Inferior parietal cortex (tissue), 1 donor: ENCODE measurements around the gene PCDHGB3.
"Not testable (repeated sequence)": the region's sequence is repeated elsewhere in the genome, so short reads cannot be mapped to it uniquely, and the experiment has no call there.

Source experiments
- DNase-seq: peaks from one replicate; pipeline ENCODE4 v3.0.0-alpha.2; 2016; ENCODE audit errors: extremely low spot score

The PCDHGB3 gene

DNA sequence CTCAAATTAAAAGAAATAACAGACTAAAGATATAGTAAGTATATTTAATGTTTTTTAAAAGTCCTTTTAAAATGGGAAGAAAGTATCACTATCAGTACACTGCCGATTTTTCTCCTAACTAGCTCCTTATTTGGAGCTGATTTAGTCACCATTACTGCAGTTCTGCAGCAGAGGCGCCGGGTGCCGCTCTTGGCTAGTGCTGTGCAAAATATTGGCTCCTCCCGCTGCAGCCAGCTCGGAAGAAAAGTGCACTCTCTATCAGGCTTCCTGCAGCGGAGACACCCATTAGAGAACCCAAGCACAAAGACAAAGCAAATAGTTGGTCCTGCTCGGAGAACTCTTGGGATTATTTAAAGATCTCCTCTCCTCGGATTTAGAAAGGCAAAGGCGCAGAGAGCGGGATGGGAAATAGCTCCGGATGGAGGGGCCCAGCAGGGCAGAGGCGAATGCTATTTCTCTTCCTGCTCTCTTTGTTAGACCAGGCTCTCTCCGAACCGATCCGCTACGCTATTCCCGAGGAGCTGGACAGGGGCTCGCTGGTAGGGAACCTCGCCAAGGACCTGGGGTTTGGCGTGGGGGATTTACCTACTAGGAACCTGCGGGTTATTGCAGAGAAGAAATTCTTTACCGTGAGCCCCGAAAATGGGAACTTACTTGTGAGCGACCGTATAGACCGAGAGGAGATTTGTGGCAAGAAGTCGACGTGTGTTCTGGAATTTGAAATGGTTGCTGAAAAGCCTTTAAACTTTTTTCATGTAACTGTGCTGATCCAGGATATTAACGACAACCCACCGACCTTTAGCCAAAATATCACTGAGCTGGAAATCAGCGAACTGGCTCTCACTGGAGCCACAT is at the start of gene PCDHGB3:
TSS of gene PCDHGB3 (plus strand) at position 249 of the 855 bp plus-strand sequence. CDS start at position 402, 153 bp downstream.
- peak; percentile 4 for DNase-seq

GRCh38 chr5:141322261-141322660 is 47.8 kb upstream of the PCDHGB3 start:
- DNase-seq: no peak

- peak; percentile 75 for DNase-seq
Measured at GRCh38 chr5:141326088-141326854, 43.8 kb upstream of the PCDHGB3 start.

GRCh38 chr5:141328231-141328630 is 41.8 kb upstream of the PCDHGB3 start:
- DNase-seq: no peak

DNA sequence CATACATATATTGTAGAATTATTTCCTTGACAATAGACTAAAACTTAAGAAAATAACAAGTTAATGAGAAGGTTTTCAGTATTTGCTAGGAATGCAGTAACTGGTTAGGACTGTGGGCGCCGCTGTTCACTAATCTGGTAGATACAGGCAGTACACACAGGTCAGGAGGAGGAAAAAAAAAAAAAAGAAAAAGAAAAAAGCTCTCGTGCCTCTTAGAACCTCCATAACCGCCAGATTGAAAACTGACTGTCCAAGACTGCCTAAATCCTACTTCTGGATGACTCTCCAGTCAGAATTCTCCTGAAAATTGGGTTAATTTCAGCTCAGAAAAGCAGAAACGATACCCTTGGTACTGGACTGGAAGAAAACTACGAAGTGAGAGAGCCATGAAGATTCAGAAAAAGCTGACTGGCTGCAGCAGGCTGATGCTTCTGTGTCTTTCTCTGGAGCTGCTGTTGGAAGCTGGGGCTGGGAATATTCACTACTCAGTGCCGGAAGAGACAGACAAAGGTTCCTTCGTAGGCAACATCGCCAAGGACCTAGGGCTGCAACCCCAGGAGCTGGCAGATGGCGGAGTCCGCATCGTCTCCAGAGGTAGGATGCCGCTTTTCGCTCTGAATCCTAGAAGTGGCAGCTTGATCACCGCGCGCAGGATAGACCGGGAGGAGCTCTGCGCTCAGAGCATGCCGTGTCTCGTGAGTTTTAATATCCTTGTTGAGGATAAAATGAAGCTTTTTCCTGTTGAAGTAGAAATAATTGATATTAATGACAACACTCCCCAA is 39.6 kb upstream of the PCDHGB3 start, which contains the start of gene PCDHGA1:
TSS of gene PCDHGA1 (plus strand) at position 216 of the 782 bp plus-strand sequence.
- DNase-seq: no peak

DNA sequence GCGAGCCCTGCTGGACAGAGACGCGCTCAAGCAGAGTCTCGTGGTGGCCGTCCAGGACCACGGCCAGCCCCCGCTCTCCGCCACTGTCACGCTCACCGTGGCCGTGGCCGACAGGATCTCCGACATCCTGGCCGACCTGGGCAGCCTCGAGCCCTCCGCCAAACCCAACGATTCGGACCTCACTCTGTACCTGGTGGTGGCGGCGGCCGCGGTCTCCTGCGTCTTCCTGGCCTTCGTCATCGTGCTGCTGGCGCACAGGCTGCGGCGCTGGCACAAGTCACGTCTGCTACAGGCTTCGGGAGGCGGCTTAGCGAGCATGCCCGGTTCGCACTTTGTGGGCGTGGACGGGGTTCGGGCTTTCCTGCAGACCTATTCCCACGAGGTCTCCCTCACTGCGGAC is 37.5 kb upstream of the PCDHGB3 start:
- DNase-seq: not testable (repeated sequence)

DNA sequence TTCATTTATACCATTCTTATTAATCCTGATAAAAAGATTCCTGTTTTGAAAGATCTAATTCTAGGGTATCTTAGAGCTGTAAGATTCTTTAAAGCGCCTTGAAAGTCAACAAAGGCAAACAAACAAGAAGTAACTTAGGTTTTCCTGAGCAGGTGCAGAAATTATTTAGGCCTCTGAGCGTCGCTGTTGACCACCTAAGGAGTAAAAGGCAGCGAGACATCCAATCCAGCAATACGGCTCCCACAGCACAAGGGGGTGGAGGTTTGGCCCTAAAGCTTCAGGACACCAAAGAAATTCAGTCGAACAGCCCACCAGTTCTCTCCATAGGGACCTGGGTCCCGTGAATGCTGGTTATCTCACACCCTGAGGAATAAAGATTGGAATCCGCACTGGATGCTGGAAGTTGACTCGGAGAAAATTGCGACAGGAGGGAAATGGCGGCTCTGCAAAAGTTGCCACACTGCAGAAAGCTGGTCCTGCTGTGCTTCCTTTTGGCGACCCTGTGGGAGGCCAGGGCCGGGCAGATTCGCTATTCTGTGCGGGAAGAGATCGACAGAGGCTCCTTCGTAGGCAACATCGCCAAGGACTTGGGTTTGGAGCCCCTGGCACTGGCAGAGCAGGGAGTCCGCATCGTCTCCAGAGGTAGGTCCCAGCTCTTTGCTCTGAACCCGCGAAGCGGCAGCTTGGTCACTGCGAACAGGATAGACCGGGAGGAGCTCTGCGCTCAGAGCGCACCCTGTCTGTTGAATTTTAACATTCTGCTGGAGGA is 31.3 kb upstream of the PCDHGB3 start, which contains the start of gene PCDHGA2:
TSS of gene PCDHGA2 (plus strand) at position 223 of the 769 bp plus-strand sequence.
- DNase-seq: no peak

DNA sequence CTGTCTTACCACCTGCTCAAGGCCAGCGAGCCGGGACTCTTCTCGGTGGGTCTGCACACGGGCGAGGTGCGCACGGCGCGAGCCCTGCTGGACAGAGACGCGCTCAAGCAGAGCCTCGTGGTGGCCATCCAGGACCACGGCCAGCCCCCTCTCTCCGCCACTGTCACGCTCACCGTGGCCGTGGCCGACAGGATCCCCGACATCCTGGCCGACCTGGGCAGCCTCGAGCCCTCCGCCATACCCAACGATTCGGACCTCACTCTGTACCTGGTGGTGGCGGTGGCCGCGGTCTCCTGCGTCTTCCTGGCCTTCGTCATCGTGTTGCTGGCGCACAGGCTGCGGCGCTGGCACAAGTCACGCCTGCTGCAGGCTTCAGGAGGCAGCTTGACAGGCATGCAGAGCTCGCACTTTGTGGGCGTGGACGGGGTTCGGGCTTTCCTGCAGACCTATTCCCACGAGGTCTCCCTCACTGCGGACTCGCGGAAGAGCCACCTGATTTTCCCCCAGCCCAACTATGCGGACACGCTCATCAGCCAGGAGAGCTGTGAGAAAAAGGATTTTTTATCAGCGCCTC is 29.2 kb upstream of the PCDHGB3 start:
- not testable (repeated sequence) for DNase-seq

DNA sequence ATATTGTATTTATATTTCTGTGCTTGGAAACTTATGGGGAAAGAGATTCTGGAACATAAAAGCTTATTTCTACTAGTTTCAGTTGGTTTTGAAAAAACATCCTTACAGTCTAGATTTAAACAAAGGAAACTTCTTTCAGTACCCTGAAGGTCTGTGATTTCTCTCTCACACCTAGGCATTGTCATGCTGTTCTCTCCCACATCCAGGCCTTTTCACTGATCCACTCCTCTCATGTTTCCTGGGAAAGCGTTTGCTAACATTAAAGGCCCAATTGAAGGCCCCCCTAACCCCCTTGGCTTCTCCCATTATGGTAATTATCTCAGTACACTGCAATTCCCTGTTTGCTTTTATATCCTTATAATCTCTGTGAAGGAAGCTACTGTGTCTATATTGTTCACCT is 27.3 kb upstream of the PCDHGB3 start:
- DNase-seq: no peak

DNA sequence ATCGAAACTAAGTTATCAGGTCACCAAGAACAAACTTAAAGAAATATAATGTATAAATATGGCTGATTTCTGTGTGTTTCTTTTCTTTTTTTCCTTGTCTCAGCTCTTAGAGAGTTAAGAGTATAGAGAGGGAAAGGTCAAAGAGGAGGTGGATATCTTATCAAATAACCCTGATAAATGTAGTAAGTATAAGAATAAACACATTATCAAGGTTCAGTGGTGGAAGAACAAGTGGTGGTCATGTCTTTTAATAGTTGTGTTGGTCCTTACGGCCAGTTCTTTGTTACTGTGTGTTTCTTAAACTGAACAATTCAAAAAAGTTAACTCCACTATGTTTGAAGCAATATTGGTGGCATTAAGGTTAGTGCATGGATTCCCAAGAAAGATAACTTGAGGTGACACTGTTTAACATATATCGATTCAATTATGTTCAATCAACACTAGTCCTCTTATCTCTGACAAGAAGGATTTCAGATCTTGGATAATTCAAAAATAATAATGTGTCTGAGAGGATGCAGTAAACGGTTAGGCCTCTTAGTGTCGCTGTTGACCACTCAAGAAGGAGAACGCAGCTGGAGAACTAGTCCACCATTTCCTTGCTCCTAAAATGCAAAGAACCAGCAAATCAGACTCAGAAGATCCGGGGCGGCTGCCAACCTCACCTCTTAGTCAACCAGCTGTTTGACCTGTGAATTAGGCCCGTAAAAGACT is 26.6 kb upstream of the PCDHGB3 start, which contains the start of gene PCDHGA3:
TSS of gene PCDHGA3 (plus strand) at position 588 of the 711 bp plus-strand sequence. CDS start 205 bp downstream, outside the sequence.
- DNase-seq: no peak

DNA sequence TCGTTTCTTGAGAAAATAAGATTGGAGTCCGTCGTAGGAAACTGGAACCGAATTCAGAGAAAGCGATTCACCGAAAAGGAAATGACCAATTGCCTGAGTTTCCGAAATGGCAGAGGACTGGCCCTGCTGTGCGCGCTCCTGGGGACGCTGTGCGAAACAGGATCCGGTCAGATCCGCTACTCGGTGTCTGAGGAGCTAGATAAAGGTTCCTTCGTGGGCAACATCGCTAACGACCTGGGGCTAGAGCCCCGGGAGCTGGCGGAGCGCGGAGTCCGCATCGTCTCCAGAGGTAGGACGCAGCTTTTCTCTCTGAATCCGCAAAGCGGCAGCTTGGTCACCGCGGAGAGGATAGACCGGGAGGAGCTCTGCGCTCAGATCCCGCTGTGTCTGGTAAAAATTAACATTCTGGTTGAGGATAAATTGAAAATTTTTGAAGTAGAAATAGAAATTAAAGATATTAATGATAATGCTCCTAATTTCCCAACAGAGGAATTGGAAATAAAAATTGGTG is 26.0 kb upstream of the PCDHGB3 start:
- no peak for DNase-seq

DNA sequence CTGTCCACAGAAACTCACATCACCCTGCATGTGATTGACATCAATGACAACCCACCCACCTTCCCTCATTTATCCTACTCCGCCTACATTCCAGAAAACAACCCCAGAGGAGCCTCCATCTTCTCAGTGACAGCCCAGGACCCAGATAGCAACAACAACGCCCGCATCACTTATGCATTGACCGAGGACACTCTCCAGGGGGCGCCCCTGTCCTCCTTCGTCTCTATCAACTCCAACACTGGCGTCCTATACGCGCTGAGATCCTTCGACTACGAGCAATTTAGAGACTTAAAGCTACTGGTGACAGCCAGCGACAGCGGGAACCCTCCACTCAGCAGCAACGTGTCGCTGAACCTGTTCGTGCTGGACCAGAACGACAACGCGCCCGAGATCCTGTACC is 24.7 kb upstream of the PCDHGB3 start:
- DNase-seq: no peak

- not testable (repeated sequence) for DNase-seq
Measured at GRCh38 chr5:141346017-141346416, 24.0 kb upstream of the PCDHGB3 start.

DNA sequence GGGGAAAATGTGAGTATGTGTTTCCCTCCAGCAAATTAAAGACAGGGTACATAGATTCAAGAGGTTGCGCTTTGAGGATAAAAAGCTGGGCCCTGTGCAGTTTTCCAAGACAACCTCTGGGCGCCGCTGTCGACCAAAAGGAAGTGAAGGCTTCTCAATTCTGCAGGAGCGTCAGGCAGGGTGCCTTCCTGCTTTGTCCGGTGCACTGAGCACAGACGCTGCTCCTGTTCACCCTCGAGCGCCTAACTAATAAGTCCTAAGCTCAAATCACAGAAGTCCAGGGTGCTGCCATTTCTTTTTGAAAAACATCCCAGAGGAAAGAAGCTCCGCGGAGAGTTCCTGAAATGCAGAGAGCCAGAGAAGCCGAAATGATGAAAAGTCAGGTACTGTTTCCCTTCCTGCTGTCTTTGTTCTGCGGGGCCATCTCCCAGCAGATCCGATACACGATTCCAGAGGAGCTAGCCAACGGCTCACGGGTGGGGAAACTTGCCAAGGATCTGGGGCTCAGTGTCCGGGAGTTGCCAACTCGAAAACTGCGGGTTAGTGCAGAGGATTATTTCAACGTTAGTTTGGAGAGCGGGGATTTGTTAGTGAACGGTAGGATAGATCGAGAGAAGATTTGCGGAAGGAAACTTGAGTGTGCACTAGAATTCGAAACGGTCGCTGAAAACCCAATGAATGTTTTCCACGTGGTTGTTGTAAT is 20.0 kb upstream of the PCDHGB3 start, which contains the start of gene PCDHGB1:
TSS of gene PCDHGB1 (plus strand) at position 183 of the 703 bp plus-strand sequence. CDS start at position 345, 162 bp downstream.
- DNase-seq: peak; percentile 24

DNA sequence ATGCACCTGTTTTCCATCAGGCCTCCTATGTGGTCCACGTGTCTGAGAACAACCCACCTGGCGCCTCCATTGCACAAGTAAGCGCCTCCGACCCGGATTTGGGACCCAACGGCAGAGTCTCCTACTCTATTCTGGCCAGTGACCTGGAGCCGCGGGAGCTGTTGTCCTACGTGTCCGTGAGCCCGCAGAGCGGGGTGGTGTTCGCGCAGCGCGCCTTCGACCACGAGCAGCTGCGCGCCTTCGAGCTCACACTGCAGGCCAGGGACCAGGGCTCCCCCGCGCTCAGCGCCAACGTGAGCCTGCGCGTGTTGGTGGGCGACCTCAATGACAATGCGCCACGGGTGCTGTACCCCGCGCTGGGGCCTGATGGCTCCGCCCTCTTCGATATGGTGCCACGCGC is 18.5 kb upstream of the PCDHGB3 start:
- no peak for DNase-seq

- DNase-seq: no peak
Measured at GRCh38 chr5:141354900-141355469, 15.1 kb upstream of the PCDHGB3 start, which contains the start of gene PCDHGA4. Gene PCDHGA4 (plus strand): TSS chr5:141355021. CDS start chr5:141355108, 87 bp downstream.

DNA sequence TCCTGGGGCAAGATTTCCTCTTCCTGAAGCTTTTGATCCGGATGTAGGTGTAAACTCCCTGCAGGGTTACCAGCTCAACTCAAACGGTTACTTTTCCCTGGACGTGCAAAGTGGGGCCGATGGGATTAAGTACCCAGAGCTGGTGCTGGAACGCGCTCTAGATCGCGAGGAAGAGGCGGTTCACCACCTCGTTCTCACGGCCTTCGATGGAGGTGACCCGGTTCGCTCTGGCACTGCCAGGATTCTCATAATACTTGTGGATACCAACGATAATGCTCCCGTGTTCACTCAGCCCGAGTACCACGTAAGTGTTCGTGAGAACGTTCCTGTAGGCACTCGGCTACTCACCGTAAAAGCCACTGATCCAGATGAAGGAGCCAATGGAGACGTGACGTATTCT is 14.4 kb upstream of the PCDHGB3 start:
- DNase-seq: no peak

DNA sequence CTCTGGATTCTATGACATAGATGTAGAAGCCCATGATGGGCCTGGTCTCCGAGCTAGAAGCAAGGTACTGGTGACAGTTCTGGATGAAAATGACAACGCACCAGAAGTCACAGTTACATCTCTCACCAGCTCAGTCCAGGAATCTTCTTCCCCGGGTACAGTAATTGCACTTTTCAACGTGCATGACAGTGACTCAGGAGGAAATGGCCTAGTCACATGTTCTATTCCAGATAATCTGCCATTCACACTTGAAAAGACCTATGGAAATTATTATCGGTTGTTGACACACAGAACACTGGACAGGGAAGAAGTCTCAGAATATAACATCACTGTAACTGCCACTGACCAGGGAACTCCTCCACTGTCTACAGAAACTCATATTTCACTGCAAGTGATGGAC is 13.9 kb upstream of the PCDHGB3 start:
- no peak for DNase-seq
